ENCODE results near the gene DLGAP5. TPM values are rescaled to one million over a fixed set of nuclear protein-coding genes. Genes with fewer than 3 reads are reported as not detected.

DLGAP5 gene
- total and polyA plus RNA-seq, 7 donors: 0.03 to 0.29 (median 0.08) TPM; not detected in 3

DNA sequence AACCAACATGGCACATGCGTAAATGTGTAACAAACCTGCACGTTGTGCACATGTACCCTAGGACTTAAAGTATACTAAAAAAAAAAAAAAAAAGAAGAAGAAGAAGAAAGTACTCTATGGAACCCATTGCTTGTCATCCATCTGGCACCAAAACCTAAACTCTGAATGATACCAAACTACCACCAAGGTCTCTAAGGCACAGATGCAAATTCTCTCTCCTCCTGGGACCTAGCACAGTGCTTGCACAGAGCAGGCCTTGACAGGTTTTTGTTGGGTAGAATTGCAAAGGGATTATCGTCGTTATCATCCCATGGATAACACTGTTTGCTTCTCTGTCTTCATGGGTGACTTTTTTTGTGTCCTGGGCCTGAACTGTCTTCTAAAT, 75.5 kb downstream of the DLGAP5 start:
- Histone ChIP-seq H3K4me3 (no peak overlapping the region), H3K4me1 (peaks cover 8% of the 10 kb centered on the region), H3K36me3 (ENCODE audit: insufficient read depth in 1 of 2, low read depth in 1 of 2) (no peaks in the 10 kb centered on the region), H3K9me3 (no peaks in the 10 kb centered on the region), H3K27ac (no peak overlapping the region), H3K27me3 (ENCODE audit: insufficient read depth in 3 of 3, low read length in 2 of 3) (no peaks in the 10 kb centered on the region)
- 68 to 82% (median 71%) methylated on average over 4 of the region's 4 CpGs for WGBS, 3 donors
- DNase-seq: no peak
- no peak for ATAC-seq
- TF ChIP-seq, protein P1, sequence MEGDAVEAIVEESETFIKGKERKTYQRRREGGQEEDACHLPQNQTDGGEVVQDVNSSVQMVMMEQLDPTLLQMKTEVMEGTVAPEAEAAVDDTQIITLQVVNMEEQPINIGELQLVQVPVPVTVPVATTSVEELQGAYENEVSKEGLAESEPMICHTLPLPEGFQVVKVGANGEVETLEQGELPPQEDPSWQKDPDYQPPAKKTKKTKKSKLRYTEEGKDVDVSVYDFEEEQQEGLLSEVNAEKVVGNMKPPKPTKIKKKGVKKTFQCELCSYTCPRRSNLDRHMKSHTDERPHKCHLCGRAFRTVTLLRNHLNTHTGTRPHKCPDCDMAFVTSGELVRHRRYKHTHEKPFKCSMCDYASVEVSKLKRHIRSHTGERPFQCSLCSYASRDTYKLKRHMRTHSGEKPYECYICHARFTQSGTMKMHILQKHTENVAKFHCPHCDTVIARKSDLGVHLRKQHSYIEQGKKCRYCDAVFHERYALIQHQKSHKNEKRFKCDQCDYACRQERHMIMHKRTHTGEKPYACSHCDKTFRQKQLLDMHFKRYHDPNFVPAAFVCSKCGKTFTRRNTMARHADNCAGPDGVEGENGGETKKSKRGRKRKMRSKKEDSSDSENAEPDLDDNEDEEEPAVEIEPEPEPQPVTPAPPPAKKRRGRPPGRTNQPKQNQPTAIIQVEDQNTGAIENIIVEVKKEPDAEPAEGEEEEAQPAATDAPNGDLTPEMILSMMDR (IDR thresholded peaks at IDR 0.05): no peak
- intact Hi-C loops (cut with DNase I): no loop called here

DNA sequence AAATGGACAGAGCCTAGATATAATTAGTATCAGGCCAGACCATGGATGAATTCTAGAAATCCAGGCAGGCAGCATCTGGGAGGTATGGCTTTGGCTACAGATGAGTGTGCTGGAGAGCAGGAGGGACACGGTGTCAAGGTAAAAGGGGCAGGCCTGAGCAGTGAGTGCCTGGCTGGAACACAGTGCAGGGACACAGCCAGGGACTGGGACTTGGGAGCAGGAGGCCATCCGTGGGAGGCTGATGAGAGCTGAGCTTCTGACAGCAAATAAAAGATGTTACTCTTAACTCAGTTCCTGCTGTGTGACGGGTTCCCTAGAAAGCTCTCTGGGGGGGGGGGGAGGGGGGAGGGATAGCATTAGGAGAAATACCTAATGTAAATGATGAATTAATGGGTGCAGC, 75.9 kb downstream of the DLGAP5 start:
- no peaks in the 10 kb centered on the region for H3K36me3 ChIP-seq (ENCODE audit: insufficient read depth in 1 of 2, low read depth in 1 of 2)
- 60 to 69% (median 65%) methylated on average over 3 of the region's 3 CpGs for WGBS, 3 donors
- peaks cover 8% of the 10 kb centered on the region for H3K4me1 ChIP-seq
- no peak overlapping the region for H3K4me3 ChIP-seq
- H3K27ac ChIP-seq: no peak overlapping the region
- ATAC-seq: no peak
- TF ChIP-seq, protein P1 (IDR thresholded peaks at IDR 0.05): no peak
- no peak for DNase-seq
- H3K27me3 ChIP-seq (ENCODE audit: insufficient read depth in 3 of 3, low read length in 2 of 3): no peaks in the 10 kb centered on the region
- no peaks in the 10 kb centered on the region for H3K9me3 ChIP-seq
- intact Hi-C loops (cut with DNase I): no loop called here

DNA sequence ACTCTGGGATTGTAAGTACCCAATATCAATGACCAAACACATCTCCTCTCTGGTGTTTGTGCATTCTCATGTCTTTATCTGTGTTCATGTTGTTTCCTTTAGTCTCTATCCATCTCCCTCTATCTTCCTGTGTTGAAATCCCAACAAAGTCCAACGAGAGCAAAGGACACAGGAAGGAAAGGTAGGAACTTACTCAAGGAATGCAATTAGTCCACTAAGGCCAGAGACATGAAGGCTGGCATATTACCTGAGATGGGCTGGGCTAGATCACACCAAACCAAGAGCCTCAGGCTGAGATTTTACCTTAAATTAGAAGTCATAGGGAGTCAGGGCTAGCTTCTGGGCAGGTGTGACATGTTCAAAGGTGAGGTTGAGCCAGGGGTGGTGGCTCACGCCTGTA, 76.7 kb downstream of the DLGAP5 start:
- Histone ChIP-seq H3K36me3 (ENCODE audit: insufficient read depth in 1 of 2, low read depth in 1 of 2) (no peaks in the 10 kb centered on the region), H3K4me3 (no peak overlapping the region), H3K4me1 (peaks cover 8% of the 10 kb centered on the region), H3K27ac (no peak overlapping the region), H3K9me3 (no peaks in the 10 kb centered on the region), H3K27me3 (ENCODE audit: insufficient read depth in 3 of 3, low read length in 2 of 3) (no peaks in the 10 kb centered on the region)
- TF ChIP-seq, protein P1 (IDR thresholded peaks at IDR 0.05): no peak
- intact Hi-C loops (cut with DNase I): no loop called here
- no peak for DNase-seq
- no peak for ATAC-seq
- WGBS, 3 donors: 79 to 82% (median 80%) methylated on average over 2 of the region's 2 CpGs

DNA sequence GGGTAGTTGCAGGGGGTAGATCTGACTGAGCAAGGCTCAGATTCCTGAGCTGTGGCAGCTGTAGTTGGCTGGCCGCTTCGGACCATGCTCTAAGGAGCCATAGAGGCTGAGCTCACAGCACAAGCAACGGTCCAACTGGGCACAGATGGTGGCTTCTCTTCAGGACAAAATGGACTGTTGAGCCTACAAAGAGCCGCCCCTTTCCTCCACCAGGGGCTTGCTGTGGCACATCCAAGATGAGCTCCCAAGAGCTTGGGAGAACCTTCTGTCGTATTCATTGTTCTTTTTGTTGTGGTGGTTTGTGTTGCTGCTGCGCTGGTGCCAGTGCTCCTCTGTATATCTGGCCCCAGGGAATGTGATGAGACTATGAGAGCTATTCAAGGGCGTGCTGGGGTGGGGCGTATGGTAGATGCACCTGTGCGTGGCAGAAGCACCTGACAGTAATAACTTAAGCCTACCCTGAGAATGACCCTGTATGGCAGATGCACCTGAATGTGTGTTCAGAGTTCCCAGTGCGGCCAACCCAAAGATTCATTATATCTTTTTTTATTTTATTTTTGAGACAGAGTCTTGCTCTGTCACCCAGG, 80.2 kb downstream of the DLGAP5 start:
- Histone ChIP-seq H3K36me3 (ENCODE audit: insufficient read depth in 1 of 2, low read depth in 1 of 2) (no peaks in the 10 kb centered on the region), H3K9me3 (no peaks in the 10 kb centered on the region), H3K4me3 (no peak overlapping the region), H3K4me1 (peaks cover 12% of the 10 kb centered on the region), H3K27me3 (ENCODE audit: insufficient read depth in 3 of 3, low read length in 2 of 3) (no peaks in the 10 kb centered on the region), H3K27ac (no peak overlapping the region)
- intact Hi-C loops (cut with DNase I): no loop called here
- ATAC-seq (no peak), DNase-seq (no peak)
- TF ChIP-seq, protein P1 (IDR thresholded peaks at IDR 0.05): no peak
- WGBS, 3 donors: 71 to 82% (median 75%) methylated on average over 10 of the region's 10 CpGs

DNA sequence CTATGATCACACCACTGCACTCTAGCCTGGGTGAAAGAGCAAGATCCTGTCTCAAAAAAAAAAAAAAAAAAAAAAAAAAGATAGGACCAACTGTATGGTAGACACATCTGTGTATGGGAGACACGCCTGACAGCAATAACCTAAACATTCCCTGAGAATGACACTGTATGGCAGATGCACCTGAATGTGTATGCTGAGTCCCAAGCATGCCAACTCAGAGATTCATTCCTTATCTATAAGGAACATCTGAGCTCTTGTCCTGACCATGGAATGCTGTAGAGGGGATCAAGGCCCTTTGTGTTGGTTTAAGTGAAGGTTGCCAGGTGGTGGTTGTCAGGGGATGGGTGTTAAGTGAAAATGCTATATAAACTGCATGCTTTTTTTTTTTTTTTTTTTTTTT, 81.5 kb downstream of the DLGAP5 start:
- DNase-seq (no peak), ATAC-seq (no peak)
- intact Hi-C loops (cut with DNase I): no loop called here
- TF ChIP-seq, protein P1 (IDR thresholded peaks at IDR 0.05): no peak
- H3K36me3 ChIP-seq (ENCODE audit: insufficient read depth in 1 of 2, low read depth in 1 of 2): no peaks in the 10 kb centered on the region
- WGBS, 3 donors: 100% methylated on average over 1 of the region's 1 CpG
- no peaks in the 10 kb centered on the region for H3K9me3 ChIP-seq
- H3K4me1 ChIP-seq: peaks cover 12% of the 10 kb centered on the region
- H3K27ac ChIP-seq: no peak overlapping the region
- no peak overlapping the region for H3K4me3 ChIP-seq
- no peaks in the 10 kb centered on the region for H3K27me3 ChIP-seq (ENCODE audit: insufficient read depth in 3 of 3, low read length in 2 of 3)

Measured in psoas muscle (tissue), 8 donors.